ENCODE measurements around the gene ARHGEF11.

Gene ARHGEF11

DNA sequence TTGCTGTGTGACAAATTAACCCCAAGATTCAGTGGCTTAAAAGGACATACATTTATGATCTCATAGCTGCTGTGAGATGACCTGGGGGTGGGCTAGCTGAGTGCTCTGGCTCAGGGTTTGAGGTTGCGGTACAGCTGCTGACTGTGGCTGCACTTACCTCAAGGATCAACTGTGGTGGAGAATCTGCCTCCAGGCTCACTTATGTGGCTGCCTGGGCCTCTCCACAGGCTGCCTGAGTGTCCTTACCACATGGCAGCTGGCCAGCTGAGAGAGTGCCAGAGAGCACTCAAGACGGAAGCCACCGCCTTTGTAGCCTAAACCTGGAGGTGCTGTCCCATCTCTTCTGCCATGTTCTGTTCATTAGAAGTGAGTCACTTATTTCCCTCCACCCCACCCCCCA lies 119.4 kb downstream of the ARHGEF11 start:
- H3K4me3 ChIP-seq (ENCODE audit: low read length), result no peak overlapping the region
- DNase-seq (ENCODE audit: low read depth), result peak; percentile 74
- TF ChIP-seq, protein P1, sequence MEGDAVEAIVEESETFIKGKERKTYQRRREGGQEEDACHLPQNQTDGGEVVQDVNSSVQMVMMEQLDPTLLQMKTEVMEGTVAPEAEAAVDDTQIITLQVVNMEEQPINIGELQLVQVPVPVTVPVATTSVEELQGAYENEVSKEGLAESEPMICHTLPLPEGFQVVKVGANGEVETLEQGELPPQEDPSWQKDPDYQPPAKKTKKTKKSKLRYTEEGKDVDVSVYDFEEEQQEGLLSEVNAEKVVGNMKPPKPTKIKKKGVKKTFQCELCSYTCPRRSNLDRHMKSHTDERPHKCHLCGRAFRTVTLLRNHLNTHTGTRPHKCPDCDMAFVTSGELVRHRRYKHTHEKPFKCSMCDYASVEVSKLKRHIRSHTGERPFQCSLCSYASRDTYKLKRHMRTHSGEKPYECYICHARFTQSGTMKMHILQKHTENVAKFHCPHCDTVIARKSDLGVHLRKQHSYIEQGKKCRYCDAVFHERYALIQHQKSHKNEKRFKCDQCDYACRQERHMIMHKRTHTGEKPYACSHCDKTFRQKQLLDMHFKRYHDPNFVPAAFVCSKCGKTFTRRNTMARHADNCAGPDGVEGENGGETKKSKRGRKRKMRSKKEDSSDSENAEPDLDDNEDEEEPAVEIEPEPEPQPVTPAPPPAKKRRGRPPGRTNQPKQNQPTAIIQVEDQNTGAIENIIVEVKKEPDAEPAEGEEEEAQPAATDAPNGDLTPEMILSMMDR (IDR thresholded peaks at IDR 0.05; ENCODE audit: insufficient read depth, low read depth, low read length, missing control alignments), result no peak

DNA sequence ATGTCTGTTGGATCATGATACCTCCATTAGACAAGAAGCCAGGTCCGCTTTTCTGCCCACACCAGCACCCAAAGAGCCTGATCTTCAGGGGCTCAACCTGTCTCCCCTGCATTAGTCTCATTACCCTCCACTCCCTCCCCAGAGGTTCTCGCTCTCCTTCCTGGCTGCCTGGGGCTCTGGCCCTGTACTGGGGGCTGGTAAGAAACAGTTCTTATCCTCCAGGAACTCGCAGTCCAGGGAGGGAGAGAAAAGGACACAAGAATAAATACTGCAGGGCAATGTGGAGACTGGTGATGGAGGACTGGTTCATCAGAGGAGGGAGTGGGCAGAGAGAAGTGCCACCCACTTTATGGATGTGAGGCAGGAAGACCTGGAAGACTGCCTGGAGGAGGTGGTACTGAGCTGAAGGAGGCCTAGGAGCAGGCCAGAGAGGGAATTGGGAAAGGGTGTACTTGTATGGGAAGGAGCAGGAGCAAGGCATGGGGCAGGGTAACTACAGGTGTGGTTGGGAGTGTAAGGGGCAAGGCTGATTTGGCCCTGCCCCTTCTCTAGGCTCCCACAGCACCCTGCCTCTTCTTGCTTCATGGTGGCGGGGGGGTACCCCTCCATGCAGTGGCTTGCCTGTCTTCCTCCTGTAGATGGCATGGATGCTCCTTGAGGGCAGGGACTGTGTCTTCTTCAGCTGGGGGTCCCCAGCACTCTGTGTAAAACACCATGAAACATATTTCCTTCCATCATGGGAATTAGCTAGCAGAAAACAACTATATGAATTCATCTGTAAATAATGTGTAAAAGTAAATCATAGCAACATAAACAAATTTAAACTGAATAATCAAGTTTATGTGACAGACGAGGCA lies 120.2 kb downstream of the ARHGEF11 start:
- TF ChIP-seq, protein P1 (IDR thresholded peaks at IDR 0.05; ENCODE audit: insufficient read depth, low read depth, low read length, missing control alignments), result no peak
- DNase-seq (ENCODE audit: low read depth), result no peak
- no peak overlapping the region for H3K4me3 ChIP-seq (ENCODE audit: low read length)

DNA sequence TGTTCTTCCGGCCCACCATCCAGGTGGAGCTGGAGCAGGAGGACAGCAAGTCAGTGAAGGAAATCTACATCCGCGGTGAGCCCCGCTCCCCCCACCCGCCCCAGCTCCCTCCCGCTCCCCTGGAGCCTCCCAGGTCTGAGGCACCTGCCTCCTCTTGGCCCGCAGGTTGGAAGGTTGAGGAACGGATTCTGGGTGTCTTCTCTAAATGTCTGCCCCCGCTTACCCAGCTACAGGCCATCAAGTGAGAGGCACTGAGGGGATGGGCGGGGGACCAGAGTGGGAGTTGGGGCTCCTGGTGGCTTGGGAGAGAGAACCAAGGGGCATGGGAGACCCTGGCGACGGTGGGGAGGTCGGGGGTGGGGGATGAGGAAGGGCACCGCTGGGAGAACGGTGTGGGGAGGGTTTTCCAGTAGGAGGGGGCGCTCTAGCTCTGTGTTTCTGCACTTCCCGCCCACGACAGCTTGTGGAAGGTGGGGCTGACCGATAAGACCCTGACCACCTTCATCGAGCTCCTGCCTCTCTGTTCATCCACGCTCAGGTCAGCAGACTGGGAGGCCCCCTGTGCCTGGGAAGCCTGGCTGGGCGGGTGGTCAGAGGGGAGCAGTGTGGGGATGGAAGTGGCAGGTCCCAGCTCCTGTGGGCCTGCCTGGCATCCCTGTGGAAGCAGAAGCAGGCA lies 120.9 kb downstream of the ARHGEF11 start:
- TF ChIP-seq, protein P1 (IDR thresholded peaks at IDR 0.05; ENCODE audit: insufficient read depth, low read depth, low read length, missing control alignments), result no peak

DNA sequence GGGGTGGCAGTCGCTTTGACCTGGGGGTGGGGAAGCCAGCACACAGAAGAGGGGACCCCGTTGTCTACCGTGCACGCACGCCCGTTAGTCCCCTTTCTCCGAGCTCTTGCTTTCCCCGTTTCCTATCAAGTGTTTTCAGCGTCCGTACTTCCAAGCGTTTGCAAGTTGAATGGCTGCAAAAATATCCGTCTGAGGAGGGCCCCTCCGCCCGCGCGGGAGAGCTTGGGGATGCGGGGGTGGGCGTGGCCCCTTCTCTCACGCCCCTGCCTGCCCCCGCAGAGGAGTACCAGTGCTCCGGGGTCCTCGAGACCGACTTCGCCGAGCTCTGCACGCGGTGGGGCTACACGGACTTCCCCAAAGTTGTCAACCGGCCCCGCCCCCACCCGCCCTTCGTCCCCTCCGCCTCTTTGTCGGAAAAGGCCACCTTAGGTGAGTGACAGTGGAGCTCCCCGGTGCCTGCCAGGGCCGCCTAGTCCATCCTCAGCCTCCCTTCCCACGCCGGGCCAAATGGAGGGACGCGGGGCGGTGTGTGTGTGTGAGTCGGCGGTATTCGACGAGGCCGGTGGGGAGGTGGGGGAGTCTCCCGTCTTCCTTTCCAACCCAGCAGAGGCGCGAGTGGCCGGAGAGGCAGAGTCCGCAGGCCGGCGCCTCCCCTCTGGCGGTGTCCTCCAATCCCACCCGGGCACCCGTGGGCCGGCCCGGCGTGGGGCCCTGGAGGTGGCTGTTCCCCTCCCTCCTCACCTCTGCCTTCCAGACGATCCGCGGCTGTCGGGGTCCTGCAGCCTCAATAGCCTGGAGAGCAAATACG lies 121.7 kb downstream of the ARHGEF11 start:
- H3K4me3 ChIP-seq (ENCODE audit: low read length), result no peak overlapping the region
- no peak for DNase-seq (ENCODE audit: low read depth)
- TF ChIP-seq, protein P1 (IDR thresholded peaks at IDR 0.05; ENCODE audit: insufficient read depth, low read depth, low read length, missing control alignments), result no peak

More for the DNA sequence above, 120.9 kb downstream of the ARHGEF11 start:
- DNase-seq (ENCODE audit: low read depth), result no peak
- H3K4me3 ChIP-seq (ENCODE audit: low read length), result no peak overlapping the region

DNA sequence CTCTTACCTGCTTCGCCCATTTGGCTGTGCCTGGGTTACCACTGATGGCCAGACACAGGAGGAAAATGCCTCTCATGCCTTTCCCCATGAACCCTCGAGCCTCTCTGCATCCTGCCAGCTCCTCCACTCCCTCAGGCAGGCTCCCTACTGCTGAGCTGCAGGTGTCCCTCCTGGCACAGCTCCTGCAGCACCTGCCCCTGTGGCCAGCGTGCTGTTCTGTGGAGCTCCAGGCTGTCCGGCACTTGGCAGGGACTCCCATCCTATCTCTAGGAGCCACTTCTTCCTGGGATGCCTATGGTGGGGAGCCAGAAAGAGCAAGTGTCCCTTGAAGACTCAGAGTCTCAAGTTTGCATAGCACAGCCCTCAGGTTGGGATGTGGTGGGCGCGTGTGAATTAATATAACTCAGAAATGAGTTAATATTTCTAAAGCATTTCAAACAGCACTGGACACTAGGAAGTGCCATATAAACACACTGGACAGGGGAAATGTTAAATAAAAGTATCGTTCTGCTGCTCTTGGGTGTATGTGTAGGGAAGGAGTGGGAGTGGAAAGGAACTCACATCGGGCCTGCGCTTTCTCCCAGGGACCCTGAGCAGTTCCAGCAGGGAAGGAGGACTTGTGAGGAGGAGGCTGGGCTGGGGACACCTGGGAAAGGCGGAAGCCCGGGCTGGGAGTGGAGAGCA lies 122.4 kb downstream of the ARHGEF11 start:
- TF ChIP-seq, protein P1 (IDR thresholded peaks at IDR 0.05; ENCODE audit: insufficient read depth, low read depth, low read length, missing control alignments), result no peak
- DNase-seq (ENCODE audit: low read depth), result no peak
- no peak overlapping the region for H3K4me3 ChIP-seq (ENCODE audit: low read length)

DNA sequence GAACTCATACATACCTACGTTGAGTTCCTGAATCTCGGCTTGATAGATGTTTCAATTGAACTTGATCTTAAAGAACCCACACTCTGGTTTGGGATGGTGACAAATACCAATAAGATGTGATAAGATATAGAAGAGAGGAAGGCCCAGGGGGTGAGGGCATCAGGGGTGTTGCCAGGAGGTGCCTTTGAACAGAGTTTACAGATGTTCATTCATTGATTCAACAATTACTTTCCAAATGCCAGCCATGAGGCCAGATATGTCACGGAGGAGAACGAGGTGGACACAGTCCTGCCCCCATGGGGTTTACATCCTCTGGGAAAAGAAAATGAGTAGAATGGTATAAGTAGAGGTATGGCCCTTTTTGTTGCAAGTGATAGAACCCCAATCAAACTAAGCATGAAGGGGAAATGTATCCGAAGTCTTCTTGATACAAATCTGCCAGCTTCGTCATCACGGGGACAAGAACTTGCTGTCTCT lies 124.5 kb downstream of the ARHGEF11 start:
- H3K4me3 ChIP-seq (ENCODE audit: low read length), result no peak overlapping the region
- TF ChIP-seq, protein P1 (IDR thresholded peaks at IDR 0.05; ENCODE audit: insufficient read depth, low read depth, low read length, missing control alignments), result no peak
- no peak for DNase-seq (ENCODE audit: low read depth)

Measured in epithelial cell of esophagus (primary cell).